HG03280 (cell line): ENCODE measurements around the gene RASAL1.
A peak's percentile ranks its signal among the peaks of the same experiment; 100 is the strongest.

Experiments used
- ATAC-seq: cut with Tn5 transposase; IDR thresholded peaks from one replicate; pipeline ENCODE4 v1.9.1; 2021; ENCODE audit warnings: mild to moderate bottlenecking, moderate library complexity; ENCODE audit not compliant: unreplicated experiment

The RASAL1 gene

DNA sequence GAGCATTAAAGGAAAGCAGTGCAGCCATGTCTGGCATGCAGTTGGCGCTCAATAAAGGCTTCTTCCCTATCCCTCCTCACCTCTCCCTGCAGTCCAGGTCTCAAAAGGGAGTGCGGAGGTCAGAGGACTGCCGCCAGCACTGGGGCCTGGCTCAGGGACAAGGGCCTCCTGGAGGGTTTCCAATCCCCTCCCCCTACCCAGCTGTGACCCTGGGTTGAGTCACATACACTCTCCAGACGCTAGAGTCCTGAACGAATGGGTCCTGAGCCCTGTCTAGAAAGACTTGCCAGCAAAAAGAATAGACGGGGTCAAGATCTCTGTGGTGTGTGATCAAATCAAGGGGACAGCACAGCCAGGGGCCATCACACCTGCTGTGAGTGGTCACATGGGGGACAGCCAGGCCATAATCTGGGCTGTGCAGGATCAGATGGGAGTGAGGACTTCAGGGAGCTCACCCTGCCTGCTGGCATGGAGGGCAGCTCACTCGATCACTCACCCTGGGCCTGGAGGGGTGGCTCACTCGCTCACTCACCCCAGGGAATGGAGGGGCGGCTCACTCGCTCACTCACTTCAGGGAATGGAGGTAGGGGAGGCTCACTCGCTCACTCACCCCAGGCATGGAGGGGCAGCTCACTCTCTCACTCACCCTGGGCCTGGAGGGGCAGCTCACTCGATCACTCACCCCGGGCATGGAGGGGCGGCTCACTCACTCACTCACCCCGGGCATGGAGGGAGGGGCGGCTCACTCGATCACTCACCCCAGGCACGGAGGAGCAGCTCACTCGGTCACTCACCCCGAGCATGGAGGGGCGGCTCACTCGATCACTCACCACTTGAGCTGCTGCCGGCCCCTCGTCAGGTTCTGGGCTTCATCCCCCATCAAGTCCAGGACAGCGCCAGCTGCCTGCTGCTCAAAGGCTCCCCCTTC lies 26.8 kb upstream of the RASAL1 start:
- ATAC-seq = no peak

DNA sequence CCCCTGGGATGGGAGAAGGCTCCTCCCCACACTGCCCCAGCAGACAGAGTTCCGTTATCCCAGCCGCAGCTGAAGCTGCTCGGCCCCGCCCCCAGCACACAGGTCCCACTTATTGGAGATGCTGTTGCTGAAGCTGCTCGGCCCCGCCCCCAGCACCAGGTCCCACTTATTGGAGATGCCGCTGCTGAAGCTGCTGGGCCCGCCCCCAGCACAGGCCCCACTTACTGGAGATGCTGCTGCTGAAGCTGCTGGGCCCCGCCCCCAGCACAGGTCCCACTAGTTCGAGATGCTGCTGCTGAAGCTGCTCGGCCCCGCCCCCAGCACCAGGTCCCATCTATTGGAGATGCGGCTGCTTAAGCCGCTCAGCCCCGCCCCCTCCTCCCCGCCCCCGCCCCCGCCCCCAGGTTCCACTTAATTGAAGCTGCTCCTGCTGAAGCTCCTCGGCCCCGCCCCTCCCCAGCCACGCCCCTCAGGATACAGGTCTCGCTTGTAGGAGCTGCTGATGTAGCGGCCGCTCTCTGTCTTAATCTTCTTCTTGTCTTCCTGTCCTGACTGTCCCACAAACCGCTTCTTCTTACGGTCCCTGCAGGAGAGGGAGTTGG lies 26.0 kb upstream of the RASAL1 start:
- ATAC-seq = no peak

DNA sequence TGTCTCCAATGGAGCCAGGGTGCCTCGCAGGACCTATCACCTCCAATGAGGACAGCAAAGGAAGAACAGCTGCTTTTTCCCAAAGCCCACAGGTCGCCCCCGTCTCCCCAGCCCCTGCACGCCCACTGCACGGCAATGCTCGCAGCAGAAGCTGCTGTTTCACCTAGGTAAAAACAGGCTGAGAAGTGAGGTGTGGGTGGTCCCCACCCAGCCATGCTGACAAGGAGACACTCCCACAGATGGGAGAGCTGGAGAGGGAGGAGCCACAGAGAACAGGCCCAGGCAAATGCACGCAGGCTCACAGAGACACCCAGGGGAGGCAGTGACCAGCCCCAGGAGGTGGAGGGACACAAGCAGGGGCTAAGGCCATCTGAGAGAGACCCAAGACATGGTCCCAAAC lies 24.4 kb upstream of the RASAL1 start:
- ATAC-seq = no peak

DNA sequence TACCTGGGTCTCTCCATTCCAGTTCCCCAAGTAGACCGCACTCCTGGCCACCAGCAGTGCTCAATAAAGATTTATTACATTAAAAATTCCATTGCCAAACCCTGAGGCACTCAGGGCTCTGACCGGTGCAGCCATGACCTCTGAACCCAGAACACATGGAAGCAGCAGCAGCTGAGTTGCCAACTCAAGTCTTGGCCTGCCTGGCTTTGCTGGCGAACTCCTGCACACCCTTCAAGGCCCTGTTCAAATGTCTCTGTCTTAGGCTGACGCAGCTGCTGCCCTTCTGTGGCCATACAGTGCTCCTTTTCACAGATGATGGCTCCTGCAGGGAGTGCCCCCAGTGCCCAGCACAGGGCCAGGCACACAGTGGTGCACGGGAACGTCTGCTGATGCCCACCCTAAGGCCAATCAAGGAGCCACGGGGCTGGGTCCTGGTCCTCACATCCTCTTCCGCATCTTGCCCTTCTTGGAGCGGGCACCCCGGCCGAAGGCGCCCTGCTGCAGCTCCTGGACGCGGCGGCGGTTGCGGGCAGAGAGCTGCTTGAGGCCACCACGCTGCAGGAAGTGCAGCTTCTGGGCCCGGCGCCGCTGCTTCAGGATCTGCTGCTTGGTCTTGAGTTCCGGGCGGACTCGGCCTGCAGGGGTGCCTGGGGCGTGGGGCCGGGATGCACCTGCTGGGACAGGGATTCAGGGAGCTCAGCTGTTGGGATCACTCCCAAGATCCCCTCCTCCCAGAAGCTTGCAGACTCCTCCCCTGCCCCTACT lies 23.1 kb upstream of the RASAL1 start:
- no peak for ATAC-seq

DNA sequence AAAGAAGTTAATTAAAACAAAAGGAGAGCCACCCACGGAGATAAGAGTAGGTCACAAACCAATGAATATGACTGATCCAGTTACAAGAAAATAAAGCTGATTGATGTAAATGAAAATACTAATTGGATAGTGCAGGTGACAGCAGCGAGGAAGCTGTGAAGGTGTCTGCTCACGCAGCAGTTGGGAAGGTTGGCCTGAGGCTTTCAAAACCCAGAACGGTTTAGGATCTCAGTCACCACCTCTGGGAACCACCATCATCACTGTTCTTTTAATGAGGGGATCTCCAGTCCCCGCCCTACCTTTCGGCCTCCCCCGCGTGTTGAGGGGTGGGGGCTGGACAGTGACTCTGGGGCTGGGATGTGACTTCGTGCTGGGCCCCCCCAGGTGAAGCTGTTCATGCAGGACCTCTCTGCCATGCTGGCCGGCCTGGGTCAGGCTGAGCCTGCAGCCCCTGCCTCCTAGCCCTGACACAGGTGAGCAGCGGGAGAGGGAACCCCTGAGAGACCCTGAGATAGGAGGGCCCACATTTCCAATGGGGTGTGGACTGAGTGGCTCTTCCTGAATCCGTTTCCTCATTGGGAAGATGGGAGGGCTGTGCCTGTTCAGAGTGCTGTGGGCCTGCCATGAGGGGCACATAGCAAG lies 21.8 kb upstream of the RASAL1 start:
- no peak for ATAC-seq

DNA sequence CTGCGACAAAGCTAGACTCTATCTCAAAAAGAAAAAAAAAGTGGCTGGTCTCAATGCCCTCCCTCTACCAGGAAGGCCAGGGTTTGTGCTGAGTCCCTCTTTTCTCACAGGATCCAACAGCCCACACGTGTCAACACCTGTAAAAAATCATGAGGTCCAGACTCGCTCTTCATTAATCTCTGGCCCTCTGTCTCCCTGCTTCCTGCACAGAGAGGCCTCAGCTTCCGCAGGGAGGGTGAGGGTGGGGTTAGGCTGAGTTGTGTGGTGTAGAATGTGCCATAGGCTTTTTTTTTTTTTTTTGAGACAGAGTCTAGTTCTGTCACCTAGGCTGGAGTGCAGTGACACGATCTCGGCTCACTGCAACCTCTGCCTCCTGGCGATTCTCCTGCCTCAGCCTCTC lies 20.1 kb upstream of the RASAL1 start:
- no peak for ATAC-seq

DNA sequence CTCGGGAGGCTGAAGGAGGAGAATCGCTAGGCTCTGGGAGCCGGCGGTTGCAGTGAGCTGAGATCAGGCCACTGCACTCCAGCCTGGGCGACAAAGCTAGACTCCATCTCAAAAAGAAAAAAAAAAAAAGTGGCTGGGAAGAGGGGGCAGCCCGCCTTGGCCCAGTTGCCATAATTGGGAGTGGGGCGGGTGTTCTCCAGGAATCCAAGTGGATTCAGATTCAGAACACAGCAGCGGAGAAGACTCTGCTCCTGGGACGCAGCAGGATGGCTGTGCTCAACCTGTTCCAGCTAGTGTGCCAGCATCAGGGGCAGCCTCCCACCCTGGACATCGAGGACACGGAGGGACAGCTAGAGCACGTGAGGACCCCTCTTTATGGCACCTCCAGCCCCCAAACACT lies 19.5 kb upstream of the RASAL1 start:
- ATAC-seq = no peak

DNA sequence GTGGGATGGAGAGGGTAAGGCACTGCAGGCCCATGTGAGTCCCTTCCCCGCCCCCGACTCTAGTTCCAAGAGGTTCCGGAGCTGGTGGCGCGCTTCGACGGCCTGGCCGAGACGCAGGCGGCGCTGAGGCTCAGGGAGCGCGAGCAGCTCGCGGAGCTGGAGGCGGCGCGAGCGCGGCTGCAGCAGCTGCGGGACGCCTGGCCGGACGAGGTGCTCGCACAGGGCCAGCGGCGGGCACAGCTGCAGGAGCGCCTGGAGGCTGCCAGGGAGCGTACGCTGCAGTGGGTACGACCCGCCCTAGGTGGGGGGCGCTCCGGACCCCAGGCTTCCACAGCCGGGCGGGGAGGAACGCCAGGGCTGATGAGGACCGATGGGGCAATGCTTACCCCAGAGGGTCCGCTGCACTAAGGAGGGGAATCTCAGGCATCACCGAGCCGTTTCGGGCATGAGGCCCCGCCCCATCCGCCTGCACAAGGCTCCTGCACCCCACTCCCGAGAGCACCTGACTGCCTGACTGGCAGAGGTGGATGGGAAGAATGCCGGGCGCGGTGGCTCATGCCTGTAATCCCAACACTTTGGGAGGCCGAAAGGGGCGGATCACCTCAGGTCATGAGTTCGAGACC lies 18.9 kb upstream of the RASAL1 start:
- ATAC-seq = no peak

DNA sequence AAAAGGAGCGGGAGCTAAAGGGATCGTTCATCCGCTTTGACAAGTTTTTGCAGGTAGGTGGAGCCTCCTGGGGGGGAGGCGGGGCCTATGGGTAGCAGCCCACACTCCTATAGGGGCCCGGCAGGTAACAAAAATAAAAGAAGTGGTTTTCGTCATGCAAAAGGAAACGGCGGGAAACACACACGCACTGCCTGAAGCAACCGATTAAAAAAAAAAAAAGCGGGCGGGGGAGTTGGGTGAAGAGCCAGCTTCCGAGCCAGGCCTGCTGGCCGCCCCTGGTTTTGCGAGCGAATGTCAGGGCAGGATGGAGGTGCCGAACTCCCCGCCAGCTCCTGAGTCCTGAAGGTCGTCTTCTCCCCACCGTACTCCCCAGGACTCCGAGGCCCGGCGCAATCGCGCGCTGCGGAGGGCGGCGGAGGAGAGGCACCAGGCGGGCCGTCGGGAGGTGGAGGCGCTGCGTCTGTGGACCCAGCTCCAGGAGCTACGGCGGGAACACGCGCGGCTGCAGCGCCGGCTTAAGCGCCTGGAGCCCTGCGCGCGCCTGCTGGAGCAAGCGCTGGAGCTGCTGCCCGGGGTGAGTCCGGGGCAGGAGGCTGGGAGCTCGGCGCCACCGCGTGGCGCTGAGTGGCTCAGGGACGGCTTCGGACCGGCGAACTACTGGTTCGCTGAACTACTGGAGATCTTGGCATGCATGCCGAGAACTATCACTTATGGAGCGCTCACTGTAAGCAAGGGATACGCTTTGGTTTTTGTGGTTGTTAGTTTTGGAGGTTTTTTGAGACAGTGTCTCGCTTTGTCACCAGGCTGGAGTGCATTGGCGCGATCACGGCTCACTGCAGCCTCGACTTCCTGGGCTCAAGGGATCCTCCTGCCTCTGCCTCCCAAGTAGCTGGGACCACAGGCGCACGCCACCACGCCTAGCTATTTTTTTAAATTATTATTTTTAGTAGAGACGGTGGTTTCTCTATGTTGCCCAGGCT lies 17.6 kb upstream of the RASAL1 start:
- ATAC-seq = peak; percentile 46

DNA sequence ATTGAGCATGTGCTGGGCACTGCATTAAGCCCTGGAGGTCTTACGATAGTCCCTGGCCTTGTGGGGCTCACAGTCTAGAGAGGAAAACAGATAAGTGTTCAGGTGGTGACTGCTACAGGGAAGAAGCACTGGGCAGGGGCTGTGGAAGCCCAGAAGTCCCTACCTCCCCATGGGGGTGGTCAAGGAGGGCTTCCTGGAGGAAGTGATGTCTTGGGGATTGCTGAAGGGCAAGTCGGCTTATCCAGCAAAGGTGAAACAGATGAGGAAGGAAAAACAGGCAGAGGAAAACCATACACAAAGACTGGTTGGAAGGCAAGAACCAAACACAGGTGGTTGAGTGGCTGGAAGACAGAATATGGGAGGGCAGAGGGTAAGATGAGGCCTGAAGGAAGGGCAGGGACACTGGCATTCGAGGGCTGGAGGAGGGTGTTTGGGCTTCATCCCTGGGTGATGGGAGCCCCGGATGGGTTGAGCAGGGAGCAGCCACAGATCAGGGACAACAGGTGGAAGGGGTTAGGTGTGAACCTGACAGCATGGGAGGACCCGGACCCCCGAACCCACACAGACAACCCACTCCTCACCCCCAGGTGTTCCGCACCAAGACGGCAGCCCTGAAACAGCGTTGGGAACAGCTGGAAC lies 16.8 kb upstream of the RASAL1 start:
- no peak for ATAC-seq

DNA sequence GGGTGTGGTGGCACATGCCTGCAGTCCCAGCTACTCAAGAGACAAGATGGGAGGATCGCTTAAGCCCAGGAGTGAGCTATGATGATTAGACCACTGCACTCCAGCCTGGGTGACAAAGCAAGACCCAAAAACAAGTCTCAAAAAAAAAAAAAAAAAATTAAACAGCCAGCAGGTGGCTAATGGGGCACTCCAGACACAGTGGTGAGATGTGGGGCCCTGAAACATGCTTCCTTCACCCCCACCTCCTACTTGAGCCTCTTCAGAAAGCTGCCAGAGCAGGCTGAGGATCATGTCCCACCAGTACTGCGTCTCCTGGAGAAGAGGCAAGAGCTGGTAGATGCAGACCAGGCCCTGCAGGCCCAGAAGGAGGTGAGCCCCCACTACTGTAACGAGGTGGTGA lies 16.1 kb upstream of the RASAL1 start:
- ATAC-seq = no peak

DNA sequence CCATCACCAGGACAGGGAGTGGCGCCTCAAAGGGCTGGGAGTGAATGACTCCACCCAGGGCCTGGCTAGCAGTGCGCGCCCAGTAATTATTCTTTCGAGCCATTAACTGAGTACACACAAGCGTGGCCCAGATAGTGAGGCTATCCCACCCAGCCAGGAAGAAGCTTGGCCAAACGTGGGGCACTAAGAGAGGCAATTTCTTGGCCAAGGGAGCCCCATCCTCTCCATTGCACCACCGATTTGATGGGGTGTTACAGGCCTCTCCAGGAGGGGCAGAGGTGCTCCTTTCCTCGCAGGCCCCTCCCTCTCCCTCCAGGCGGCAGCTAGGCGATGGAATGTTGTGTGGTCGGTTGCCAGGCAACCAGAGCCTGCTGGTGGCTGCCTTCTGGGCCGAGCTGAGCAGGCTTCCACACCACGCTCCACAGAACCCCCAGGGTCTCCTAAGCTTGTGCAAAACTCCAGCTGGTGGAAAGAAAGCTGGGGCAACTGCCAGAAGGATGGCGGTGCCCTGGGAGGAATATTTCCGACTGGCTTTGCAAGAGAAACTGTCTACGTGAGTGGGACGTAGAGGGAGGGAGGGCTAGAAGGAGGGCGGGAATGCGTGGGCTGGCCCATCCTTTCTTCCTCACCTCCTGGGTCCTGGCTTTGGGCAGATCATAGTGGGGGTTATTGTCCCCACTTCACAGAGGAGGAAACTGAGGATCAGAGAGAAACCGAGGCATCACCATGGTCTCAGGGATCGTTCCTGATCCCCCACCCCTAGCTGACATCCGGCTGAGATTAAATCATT lies 14.0 kb upstream of the RASAL1 start, which contains the start of gene CFAP73:
Gene CFAP73, plus strand, starts transcription at position 364 of the 790 bp plus-strand sequence. Its CDS starts 134 bp downstream, at position 498.
- no peak for ATAC-seq

DNA sequence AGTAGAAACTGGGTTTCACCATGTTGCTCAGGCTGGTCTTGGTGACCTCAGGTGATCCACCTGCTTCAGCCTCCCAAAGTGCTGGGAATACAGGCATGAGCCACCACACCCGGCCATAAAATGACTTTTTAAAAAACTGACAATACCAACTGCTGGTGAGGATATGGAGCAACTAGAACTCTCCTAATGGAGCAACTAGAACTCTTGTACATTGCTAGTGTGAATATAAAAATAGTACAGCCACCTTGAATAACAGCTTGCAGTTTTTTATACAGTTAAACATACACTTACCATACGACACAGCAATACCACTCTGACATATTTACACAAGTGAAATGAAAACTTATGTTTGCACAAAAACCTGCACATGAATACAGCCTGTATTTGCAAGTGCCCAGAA lies 11.4 kb upstream of the RASAL1 start:
- ATAC-seq = no peak

DNA sequence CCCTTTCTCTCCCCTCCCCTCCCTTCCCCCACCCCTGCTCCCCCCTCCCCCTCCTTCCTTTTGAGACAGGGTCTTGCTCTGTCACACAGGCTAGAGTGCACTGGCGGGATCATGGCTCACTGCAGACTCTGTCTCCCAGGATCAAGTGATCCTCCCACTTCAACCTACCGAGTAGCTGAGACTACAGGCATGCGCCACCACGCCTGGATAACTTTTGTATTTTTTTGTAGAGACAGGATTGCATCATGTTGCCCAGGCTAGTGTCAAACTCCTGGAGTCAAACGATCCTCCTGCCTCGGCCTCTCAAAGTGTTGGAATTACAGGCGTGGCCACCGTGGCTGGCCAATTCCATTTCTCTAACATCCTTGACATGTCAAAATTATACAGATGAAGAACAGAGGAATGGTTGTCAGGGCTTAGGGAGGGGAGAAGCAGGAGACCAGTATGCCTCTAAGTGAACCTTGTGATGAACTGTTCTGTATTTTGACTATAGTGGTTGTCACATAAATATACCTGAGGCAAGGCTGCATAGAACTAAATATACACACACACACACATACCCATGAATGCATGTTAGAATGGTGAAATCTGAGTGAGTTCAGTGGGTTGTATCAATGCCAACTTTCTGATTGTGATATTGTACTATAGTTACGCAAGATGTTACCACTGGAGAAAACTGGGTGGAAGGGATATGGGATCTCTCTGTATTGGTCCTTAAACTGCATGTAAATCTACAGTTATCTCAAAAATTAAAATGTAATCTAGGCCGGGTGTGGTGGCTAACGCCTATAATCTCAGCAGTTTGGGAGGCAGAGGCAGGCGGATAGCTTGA lies 10.4 kb upstream of the RASAL1 start:
- no peak for ATAC-seq

DNA sequence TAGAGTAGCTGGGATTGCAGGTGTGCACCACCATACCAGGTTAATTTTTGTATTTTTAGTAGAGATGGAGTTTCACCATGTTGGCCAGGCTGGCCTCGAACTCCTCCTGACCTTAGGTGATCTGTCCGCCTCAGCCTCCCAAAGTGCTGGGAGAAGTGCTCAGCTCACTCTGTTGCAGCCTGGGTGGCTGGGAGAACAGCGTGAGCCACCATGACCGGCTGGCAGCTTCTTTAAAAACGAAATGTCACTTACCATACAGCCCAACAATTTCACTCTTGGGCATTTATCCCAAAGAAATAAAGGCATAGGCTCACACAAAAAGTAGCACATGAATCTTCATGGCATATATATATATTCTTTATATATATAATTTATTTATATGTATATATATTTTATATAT lies 9.2 kb upstream of the RASAL1 start:
- no peak for ATAC-seq

DNA sequence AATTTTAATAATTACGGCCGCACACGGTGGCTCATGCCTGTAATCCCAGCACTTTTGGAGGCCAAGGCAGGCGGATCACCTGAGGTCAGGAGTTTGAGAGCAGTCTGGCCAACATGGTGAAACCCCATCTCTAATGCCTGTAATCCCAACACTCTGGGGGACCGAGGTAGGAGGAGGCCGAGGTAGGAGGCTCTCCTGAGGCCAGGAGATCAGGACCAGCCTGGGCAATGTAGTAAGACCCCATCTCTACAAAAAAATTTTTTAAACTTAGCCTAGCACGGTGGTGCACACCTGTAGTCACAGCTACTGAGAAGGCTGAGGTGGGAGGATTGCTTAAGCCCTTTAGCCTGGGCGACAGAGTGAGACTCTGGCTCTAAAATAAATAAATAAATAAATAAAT lies 8.4 kb upstream of the RASAL1 start:
- no peak for ATAC-seq

DNA sequence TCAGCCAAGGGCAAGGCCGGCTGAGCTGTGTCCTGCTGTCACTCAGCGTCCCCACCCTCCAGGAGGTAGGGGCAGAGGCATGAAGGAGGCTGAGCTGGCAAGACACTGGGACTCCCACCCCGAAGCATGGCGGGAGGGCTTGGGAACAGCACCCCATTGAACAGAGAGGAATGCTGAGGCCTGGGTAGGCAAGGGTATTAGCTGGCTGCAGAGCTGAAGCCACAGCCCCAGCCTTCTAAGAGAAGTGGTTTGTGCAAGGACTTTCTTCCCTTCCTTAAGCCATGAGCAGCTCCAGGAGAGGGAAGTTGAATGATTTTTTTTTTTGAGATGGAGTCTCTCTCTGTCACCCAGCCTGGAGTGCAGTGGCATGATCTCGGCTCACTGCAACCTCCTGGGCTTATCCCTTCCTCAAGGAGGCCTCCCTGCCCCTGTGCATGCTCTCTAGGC lies 7.3 kb upstream of the RASAL1 start:
- ATAC-seq = no peak
